Measurements from ENCODE around the gene NDUFS8.

Gene NDUFS8

DNA sequence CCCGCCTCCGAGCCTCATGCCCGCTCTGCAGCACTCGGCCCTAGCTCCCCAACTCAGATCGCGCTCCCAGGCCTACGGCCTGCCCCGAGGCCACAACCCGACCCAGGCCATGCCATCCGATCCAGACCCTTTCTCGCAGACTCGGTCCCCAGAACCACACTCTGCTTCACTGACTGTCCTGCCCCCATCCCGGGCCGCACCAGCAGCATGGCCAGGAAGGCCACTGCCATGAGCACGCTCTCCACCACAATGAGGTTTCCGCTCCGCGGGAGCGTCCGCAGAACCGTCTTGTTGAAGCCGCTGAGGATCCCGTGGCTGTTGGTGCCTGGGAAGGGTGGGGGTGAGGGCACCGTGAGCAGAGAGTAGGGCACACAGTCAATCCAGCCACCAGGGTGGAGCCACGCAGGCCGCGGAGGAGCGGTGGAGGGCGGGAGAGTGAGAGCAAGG, 33.0 kb upstream of the NDUFS8 start:
- Mint-ChIP-seq H3K9me3 (no peaks in the 10 kb centered on the region), H3K36me3 (ENCODE audit: low read depth) (peaks cover 10% of the 10 kb centered on the region), H3K4me3 (no peak overlapping the region), H3K27me3 (ENCODE audit: low read depth) (no peaks in the 10 kb centered on the region), H3K4me1 (ENCODE audit: low read depth) (peaks cover 27% of the 10 kb centered on the region), H3K27ac (no peak overlapping the region)

DNA sequence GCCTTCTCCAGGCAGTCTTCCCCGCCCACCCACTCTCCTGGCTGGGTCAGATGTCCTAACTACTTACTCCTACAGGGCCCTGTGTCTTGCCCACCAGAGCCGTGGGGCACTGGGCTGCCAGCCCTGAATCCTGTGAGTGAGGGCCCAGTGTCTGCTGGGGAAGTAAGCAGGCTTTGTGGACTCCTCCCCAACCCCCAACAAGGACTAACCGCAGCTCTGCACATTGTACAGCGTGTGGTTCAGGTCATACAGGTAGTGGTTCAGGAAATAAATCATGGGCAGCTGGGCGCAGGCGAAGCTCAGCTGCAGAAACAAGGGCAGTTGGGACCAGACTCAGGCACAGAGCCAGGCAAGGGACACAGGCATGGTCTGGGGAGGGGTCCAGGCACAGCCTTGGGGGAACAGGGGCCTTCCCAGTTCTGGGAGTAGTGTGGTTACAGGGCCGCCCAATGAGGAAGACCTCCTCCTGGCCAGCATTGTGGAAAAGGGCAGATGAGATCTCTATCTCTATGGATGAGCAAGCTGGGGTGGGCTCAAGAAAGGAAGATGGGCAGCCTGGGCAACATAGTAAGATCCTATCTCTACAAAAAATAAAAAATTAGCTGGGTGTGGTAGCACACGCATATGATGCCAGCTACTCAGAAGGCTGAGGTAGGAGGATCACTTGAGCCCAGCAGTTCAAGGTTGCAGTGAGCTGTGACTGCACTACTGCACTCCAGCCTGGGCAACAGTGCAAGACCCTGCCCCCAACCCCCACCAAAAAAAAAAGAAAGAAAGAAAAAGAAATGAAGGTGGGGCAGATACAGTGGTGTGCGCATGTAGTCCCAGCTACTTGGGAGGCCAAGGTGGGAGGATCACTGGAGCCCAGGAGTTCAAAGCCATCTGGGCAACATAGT, 32.1 kb upstream of the NDUFS8 start:
- peaks cover 31% of the 10 kb centered on the region for H3K4me1 Mint-ChIP-seq (ENCODE audit: low read depth)
- peak overlapping the region; percentile 13 for H3K27ac Mint-ChIP-seq
- no peaks in the 10 kb centered on the region for H3K9me3 Mint-ChIP-seq
- H3K4me3 Mint-ChIP-seq, result peak overlapping the region; percentile 6
- H3K36me3 Mint-ChIP-seq (ENCODE audit: low read depth), result peaks cover 10% of the 10 kb centered on the region
- H3K27me3 Mint-ChIP-seq (ENCODE audit: low read depth), result no peaks in the 10 kb centered on the region

DNA sequence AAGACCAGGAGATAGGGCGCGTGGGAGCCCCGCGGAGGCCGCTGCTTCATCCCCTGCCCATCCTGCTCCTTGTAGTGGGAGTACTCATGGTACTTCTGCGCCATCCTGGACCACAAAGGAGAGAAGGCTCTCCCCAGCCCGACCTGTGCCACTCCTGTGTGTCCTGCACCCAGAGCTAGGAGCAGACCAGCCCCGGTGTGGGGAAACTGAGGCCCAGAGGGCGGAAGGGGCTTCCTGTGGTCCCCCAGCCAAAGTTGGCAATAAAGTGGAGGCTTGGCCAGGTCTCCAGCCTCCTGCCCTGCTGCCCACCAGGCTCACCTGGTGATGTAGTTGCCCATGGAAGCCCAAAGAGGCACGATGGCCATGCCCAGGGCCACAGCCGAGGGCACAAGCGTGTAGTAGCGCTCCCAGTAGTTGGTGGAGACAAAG, 31.3 kb upstream of the NDUFS8 start:
- Mint-ChIP-seq H3K9me3 (no peaks in the 10 kb centered on the region), H3K4me3 (no peak overlapping the region), H3K27me3 (ENCODE audit: low read depth) (no peaks in the 10 kb centered on the region), H3K36me3 (ENCODE audit: low read depth) (peaks cover 8% of the 10 kb centered on the region), H3K4me1 (ENCODE audit: low read depth) (peaks cover 28% of the 10 kb centered on the region), H3K27ac (no peak overlapping the region)

DNA sequence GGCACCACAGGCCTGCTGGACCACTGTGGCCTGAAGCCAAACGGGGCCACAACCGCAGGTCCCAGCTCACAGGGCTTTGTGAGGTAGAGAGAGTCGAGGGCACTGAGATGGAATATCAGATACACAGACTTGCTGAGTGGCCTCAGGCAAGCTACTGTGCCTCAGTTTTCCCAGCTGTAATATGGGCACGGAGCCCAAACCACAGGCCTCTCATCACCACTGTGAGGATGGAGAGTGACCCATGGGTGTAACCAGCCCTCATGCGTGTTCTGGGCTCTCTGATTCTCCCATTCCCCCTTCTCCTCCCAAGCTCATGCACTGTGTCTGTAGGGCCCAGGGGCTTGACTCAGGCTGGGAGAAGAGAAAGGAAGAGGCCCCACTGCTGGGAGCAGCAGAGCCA, 30.8 kb upstream of the NDUFS8 start:
- H3K4me3 Mint-ChIP-seq, result no peak overlapping the region
- H3K9me3 Mint-ChIP-seq, result no peaks in the 10 kb centered on the region

DNA sequence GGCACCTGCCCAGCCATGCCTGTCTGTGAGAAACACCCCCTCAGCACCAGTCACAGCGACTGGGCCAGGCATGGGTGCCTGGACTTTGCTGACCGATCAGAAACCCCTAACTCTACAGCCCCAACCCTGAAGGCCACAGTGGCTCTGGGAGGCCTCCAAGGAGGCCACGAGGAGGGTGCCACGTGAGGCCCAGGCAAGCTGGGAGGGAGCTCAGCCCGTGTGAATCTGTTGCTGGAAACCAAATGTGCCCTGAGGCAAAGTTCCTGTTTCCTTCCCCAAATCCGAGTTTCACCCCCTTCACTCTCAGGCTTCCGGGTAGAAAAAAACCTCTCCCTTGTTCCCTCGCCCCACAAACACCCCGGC, 27.9 kb upstream of the NDUFS8 start:
- Mint-ChIP-seq H3K36me3 (ENCODE audit: low read depth) (peaks cover 2% of the 10 kb centered on the region), H3K4me3 (peak overlapping the region; percentile 82), H3K27ac (no peak overlapping the region), H3K4me1 (ENCODE audit: low read depth) (peaks cover 21% of the 10 kb centered on the region), H3K27me3 (ENCODE audit: low read depth) (no peaks in the 10 kb centered on the region), H3K9me3 (no peaks in the 10 kb centered on the region)

More for the DNA sequence above, 30.8 kb upstream of the NDUFS8 start:
- H3K27me3 Mint-ChIP-seq (ENCODE audit: low read depth), result no peaks in the 10 kb centered on the region
- H3K36me3 Mint-ChIP-seq (ENCODE audit: low read depth), result peaks cover 8% of the 10 kb centered on the region
- H3K4me1 Mint-ChIP-seq (ENCODE audit: low read depth), result peaks cover 27% of the 10 kb centered on the region
- H3K27ac Mint-ChIP-seq, result no peak overlapping the region

DNA sequence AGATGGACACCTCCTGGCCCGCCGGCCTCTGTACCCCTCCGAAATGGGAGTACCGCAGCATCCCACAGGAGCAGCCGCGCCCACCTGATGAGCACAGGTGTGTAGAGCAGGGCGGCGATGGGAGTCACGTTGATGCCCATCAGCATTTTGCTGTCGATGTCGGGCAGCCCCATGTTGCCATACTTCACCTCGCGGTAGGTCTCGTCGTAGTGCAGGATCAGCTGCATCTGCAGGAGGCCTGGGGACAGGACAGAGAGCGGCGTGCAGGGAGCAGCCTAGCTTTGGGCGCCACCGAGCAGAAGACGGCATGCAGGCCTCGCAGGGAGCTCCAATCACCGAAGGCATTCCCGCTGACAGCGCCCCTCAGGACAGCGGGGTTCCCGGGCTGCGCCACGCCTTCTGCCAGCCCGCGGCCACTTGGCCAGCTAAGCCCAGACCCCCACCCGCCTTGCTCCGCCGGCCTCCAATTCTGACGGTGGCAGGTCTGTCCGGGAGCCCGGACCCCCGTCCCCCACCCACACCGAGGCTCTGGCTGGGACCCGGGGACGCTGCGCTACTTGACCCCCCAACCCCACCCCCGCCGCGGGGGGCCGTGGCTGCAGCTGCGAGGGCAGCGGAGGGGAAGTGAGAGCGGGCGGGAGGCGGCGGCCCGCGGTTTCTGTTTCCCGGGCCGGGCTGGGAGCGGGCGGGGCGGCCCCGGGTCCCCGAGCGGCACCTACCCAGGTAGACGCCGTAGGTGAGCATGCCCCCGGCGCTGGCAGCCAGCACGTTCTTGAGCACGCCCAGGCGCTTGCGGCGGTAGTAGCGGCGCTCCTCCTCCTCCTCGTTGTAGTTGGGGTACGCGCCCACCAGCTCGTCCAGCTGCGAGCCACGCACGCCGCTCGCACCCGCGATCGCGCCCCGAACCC, 27.3 kb upstream of the NDUFS8 start:
- Mint-ChIP-seq H3K4me1 (ENCODE audit: low read depth) (peaks cover 19% of the 10 kb centered on the region), H3K9me3 (no peaks in the 10 kb centered on the region), H3K36me3 (ENCODE audit: low read depth) (peaks cover 2% of the 10 kb centered on the region), H3K27me3 (ENCODE audit: low read depth) (no peaks in the 10 kb centered on the region), H3K4me3 (peak overlapping the region; percentile 82), H3K27ac (no peak overlapping the region)

DNA sequence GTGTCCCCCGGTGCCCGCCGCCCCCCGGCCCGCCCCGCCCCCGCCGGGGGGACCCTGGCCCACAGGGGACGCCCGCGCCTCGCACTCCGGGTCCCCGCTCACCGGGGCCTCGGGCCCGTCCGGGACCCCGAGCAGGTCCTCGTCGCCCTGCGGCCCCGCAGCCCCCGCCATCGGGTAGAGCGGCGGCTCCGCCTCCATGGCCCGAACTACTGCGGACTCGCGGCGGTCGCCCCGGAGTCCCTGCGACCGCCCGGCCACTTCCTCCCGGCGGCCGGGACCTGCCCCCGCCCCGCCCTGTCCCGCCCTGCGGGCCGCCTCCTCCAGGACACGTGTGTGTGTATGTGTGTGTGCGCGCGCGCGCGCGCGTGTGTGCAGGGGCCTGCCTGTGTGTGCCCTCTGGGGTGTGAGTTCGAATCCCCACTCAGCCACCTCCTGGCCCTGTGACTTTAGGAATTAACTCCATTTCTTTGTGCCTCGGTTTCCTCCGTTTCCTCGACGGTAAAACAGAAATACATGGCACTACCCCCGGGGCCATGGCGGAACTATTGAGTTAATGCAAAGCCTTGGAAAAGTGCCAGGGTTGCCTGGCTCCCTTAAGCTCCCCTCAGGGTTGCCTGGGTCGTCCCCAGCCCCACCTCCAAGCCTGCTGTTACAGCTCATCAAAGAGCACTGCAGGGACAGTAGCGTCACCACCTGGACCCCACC, 26.5 kb upstream of the NDUFS8 start, which contains the start of gene UNC93B1:
Gene UNC93B1 (minus strand): TSS at position 252 of the 705 bp plus-strand sequence. CDS start 54 bp downstream, at position 198.
- peaks cover 2% of the 10 kb centered on the region for H3K36me3 Mint-ChIP-seq (ENCODE audit: low read depth)
- peak within 1 kb of the TSS; percentile 81 for H3K27ac Mint-ChIP-seq
- H3K4me3 Mint-ChIP-seq, result peak within 1 kb of the TSS; percentile 89
- H3K9me3 Mint-ChIP-seq, result no peaks in the 10 kb centered on the region
- peaks cover 16% of the 10 kb centered on the region for H3K4me1 Mint-ChIP-seq (ENCODE audit: low read depth)
- no peaks in the 10 kb centered on the region for H3K27me3 Mint-ChIP-seq (ENCODE audit: low read depth)

DNA sequence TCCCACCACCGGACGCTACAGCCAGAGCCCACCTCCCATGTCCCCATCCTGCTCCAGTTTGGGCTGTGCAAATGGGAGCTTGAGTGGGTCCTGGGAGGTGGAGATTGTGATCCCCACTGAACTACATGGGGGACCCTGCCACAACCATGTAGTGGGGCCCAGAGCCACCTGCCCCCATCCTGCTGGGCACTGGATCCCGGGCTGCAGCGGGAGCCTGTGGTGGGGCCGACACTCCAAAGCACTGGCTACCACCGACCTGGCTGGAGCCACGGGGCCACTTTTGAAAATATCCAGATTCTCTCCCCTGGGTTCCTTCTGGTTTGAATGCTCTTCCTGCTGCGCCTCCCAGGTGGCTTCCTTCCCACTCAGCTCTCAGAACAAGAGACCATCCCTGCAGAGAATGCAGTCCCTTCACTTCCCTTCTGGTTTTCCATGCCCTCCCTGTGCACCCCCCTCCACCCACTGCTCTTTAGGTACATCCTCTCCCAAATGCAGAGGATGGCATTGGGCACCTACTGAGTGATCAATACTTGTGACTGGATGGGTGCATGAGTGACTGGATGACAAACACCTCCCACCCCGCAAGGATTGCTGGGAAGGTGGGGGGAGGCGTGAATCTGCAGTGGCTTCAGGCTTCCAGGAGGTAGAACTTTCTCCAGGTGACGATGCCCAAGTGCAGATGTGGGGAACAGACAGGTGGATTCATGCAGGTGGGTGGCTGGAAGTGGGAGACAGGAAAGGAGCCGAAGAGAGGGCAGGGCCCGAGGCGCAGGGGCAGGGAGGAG, 25.7 kb upstream of the NDUFS8 start:
- no peaks in the 10 kb centered on the region for H3K9me3 Mint-ChIP-seq
- peaks cover 2% of the 10 kb centered on the region for H3K36me3 Mint-ChIP-seq (ENCODE audit: low read depth)
- H3K27ac Mint-ChIP-seq, result peak overlapping the region; percentile 81
- peak overlapping the region; percentile 89 for H3K4me3 Mint-ChIP-seq
- no peaks in the 10 kb centered on the region for H3K27me3 Mint-ChIP-seq (ENCODE audit: low read depth)
- H3K4me1 Mint-ChIP-seq (ENCODE audit: low read depth), result peaks cover 21% of the 10 kb centered on the region

DNA sequence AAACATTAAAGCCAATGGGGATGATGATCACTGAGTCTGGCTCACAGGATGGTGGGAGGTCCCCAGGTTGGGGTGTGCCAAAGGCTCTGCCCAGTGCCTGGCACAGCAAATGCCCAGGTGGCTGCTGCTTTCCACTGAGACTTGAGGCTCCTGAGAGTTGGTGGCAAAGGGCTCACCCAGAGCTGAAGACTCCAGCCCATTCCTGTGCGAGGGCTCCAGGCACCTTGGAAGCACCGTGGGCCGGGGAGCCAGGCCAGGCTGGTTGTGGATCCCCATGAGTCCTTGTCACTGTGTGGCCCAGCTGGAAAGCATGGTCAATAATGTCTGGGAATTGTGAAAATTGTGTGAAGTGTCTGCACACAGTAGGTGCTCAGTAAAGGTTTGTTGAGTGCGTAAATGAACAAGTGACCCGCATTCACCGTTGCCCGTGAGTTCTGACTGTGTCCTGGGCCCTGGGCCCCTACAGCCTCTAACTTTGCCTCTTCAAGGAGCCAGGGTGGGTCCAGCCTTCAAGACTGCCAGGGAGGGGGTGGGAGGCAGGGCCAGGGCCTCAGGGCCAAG, 23.8 kb upstream of the NDUFS8 start:
- Mint-ChIP-seq H3K4me1 (ENCODE audit: low read depth) (peaks cover 21% of the 10 kb centered on the region), H3K36me3 (ENCODE audit: low read depth) (peaks cover 2% of the 10 kb centered on the region), H3K27ac (no peak overlapping the region), H3K9me3 (no peaks in the 10 kb centered on the region), H3K27me3 (ENCODE audit: low read depth) (no peaks in the 10 kb centered on the region), H3K4me3 (no peak overlapping the region)

DNA sequence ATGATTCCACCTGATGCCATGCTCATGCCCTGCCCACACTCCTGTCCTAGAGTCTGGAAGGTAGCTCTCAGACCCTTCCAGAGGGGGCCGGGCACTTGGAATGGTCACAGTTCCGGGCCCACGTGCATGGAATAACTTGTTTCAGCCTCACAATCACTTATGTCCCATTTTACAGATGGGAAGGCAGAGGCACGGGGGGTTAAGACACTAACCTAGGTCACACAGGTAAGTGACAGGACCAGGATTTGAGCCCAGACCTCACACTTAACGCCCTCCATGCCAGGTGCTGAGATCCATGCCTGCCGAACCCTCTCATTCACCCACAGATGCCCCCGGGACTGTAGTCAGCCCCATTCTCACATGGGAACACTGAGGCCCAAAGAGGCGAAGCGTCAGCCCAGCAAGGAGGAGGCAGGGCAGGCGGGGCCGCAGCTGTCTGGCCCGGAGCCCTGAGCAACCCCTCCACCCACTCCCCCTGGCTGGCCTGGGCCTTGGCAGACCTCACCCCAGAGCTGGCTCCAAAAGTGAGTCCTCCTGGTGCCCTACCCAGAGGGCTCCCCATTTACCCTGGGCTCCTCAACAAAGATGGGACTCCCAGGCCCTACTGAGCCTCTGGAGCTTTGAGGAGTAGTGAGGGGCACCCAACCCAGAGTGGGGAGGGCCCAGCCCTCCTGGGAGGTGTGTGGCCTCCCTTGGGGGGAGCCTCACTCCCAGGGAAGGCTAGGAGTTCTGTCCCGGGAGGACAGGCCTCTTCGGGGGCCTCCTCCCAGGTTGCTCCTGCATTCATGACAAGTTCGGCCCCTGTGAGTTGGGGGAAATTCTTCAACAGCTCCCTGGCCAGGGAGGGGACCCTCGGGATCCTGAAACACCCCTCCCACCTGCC, 22.7 kb upstream of the NDUFS8 start:
- Mint-ChIP-seq H3K27me3 (ENCODE audit: low read depth) (no peaks in the 10 kb centered on the region), H3K36me3 (ENCODE audit: low read depth) (no peaks in the 10 kb centered on the region), H3K9me3 (no peaks in the 10 kb centered on the region), H3K4me3 (no peak overlapping the region), H3K27ac (no peak overlapping the region), H3K4me1 (ENCODE audit: low read depth) (peaks cover 14% of the 10 kb centered on the region)

DNA sequence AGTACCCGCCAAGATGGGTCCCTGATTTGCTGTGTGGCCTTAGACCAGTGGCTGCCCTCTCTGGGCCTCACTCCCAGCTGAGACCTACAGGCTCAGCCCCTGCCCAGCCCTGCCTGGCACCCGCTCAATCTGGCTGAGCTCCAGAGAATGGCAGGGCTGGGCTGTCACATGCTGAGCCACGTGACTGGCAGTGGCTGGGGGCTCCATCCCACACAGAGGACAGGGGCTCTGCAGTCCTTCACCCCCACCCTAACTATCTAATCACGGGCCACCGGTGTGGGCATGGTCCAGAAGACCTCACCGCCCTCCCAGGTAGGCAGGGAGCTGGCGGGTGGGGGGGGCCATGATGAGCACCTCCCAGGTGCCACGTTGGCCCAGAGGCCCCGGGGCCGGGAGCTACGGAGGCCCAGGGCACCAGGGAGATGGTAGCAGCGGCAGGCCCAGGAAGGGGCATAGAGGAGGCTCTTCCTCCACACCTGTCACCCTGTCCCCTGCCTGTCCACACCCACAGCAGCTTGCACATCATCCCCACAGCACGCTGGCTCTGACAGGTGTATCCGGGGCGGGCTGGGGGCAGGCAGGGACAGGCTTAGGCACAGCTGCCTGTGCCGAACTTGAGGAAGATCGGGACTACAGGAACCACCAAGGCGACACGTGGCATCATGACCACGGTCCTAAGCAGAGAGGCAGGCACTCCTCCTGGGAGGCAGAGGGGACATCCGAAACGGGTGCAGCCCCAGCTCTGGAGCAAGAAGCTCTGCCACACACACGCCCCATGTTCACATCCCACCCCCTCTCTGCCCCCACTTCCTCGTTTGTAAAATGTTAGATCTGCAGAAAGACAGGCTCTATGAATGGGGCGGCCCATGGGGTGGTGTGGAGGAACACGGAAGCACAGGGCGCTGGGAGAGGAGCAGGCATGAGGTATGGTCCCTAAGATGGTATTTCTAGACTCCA, 21.8 kb upstream of the NDUFS8 start:
- Mint-ChIP-seq H3K36me3 (ENCODE audit: low read depth) (no peaks in the 10 kb centered on the region), H3K9me3 (no peaks in the 10 kb centered on the region), H3K4me3 (no peak overlapping the region), H3K27me3 (ENCODE audit: low read depth) (no peaks in the 10 kb centered on the region), H3K27ac (no peak overlapping the region), H3K4me1 (ENCODE audit: low read depth) (peaks cover 12% of the 10 kb centered on the region)
